HepG2 (cell line): ENCODE data around the gene TAT. TPM values are rescaled to one million over a fixed set of nuclear protein-coding genes. Genes with fewer than 3 reads are reported as not detected.

Experiments
- AGO1 ChIP-seq: fragments of 200-400 bp; formaldehyde crosslinking; IDR thresholded peaks from 2 replicates; pipeline ENCODE4 v1.6.1; 2017; ENCODE audit warnings: mild to moderate bottlenecking, low read depth, low read length, moderate library complexity; ENCODE audit not compliant: poor library complexity, severe bottlenecking
- NCOA1 ChIP-seq: sonication (generic); formaldehyde crosslinking; IDR thresholded peaks from 2 replicates; pipeline ENCODE4 v1.9.0; 2021; ENCODE audit warnings: missing genetic modification reagents
- RNF2 ChIP-seq: fragments of 450-650 bp; conservative IDR thresholded peaks from 2 replicates; pipeline ENCODE4 v1.6.1; 2016; ENCODE audit warnings: low read depth
- WIZ ChIP-seq: sonication (generic); formaldehyde crosslinking; IDR thresholded peaks from 2 replicates; pipeline ENCODE4 v1.5.1; 2020; ENCODE audit warnings: mild to moderate bottlenecking, missing genetic modification reagents
- ZNF333 ChIP-seq: sonication (generic); formaldehyde crosslinking; IDR thresholded peaks from 2 replicates; pipeline ENCODE4 v1.4.0; 2020; ENCODE audit warnings: mild to moderate bottlenecking, missing genetic modification reagents, borderline replicate concordance
- ZNF343 ChIP-seq: sonication (generic); formaldehyde crosslinking; IDR thresholded peaks from 2 replicates; pipeline ENCODE4 v1.4.0; 2020; ENCODE audit warnings: mild to moderate bottlenecking, missing genetic modification reagents
- ZNF446 ChIP-seq: sonication (generic); formaldehyde crosslinking; IDR thresholded peaks from 2 replicates; pipeline ENCODE4 v1.5.0; 2020; ENCODE audit warnings: mild to moderate bottlenecking, missing genetic modification reagents
- ZNF549 ChIP-seq: sonication (generic); formaldehyde crosslinking; IDR thresholded peaks from 2 replicates; pipeline ENCODE4 v1.5.0; 2020; ENCODE audit warnings: missing genetic modification reagents
- ZNF766 ChIP-seq: sonication (generic); formaldehyde crosslinking; IDR thresholded peaks from 2 replicates; pipeline ENCODE4 v1.5.0; 2020; ENCODE audit warnings: missing genetic modification reagents, borderline replicate concordance
- polyA plus RNA-seq, 8 experiments: library from polyadenylated mRNA; depleted of rRNA in 3 of 8; stranded (reverse) in 7 of 8; unstranded in 1 of 8; fragments of >200 nt; fragmentation: Illumina TruSeq in 4 of 8; extraction: Trizol in 4 of 8; gene quantifications; 2 replicates each; pipeline versions ENCODE4 v1.2.1 to v1.2.3, GENCODE V29; 2011 to 2016; ENCODE audit warnings: low read depth in 4 of 8, missing spikeins in 1 of 8, mixed read lengths in 1 of 8; ENCODE audit not compliant: insufficient read depth in 1 of 8
- total RNA-seq, 5 experiments: library from RNA; depleted of rRNA; stranded (reverse); fragments of >200 nt; fragmentation: Illumina TruSeq; extraction: Trizol; gene quantifications; 2 replicates each; pipeline ENCODE4 v1.2.3, GENCODE V29; 2016; ENCODE audit warnings: low read depth in 1 of 5
- TF ChIP-seq, protein P1 (sequence below): sonication (generic); formaldehyde crosslinking; IDR thresholded peaks from 2 replicates; pipeline ENCODE4 v1.5.1; 2020; ENCODE audit warnings: mild to moderate bottlenecking, missing genetic modification reagents, moderate library complexity
- TF ChIP-seq, protein P2 (sequence below): IDR thresholded peaks from 2 replicates; pipeline ENCODE4 v1.6.1; 2016; ENCODE audit warnings: low read depth, missing genetic modification reagents, missing compliant biosample characterization
- TF ChIP-seq, protein P3 (sequence below): IDR thresholded peaks from 2 replicates; pipeline ENCODE4 v1.6.1; 2016; ENCODE audit warnings: missing genetic modification reagents, missing compliant biosample characterization
- TF ChIP-seq, protein P4 (sequence below): sonication (generic); formaldehyde crosslinking; IDR thresholded peaks from 2 replicates; pipeline ENCODE4 v1.9.0; 2021; ENCODE audit warnings: missing genetic modification reagents, mild to moderate bottlenecking, borderline replicate concordance

Gene TAT
- total and polyA plus RNA-seq, 2 of the 13 experiments (the other 11 are each of a cell fraction or from before 2014, with no cell fraction given), result 1.6 to 5.8 TPM

DNA sequence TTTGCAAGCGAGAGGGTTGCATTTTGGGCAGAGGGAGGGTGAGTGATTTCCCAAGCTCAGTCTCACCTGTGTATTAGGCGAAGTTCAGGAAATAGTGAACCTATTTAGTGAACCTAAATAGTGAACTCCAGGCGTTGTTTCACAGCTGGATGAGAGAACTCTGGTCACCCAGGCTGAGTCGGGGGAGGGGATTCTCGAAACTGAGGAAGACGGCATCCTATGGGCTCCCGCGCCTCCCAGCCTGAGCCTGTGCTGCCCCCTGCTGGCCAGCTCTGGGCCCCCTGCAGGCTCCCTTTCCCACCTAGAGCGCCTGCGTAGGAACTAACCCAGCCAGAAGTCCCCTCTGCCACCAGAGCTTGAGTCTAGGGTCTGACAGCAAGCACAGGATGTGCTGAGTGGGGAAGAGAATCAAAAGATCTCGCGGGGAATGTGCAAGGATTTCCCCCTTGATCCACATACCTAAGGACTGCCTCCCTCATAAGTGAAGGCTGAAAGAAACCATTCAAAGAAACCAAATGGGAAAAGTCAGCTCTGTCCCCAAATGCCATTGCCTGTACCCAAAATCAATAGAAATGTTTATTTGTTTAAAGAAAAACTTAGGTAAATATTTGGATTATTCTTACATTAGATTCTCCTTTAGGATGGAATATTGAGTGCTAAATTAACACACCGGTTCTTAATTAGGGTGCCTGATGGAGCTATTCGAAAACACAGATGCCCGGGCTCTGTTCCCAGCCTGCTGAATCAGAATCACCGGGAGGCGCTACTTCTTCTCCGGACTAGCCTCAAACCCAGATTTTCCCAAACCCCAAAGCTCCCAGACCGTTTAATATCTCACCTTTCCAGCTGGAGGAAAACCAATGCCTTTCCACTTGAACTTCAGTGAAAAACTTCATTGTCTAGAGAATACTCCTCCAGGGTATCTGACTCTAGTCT is 34.3 kb upstream of the TAT start (continued):
- TF ChIP-seq, protein P1, sequence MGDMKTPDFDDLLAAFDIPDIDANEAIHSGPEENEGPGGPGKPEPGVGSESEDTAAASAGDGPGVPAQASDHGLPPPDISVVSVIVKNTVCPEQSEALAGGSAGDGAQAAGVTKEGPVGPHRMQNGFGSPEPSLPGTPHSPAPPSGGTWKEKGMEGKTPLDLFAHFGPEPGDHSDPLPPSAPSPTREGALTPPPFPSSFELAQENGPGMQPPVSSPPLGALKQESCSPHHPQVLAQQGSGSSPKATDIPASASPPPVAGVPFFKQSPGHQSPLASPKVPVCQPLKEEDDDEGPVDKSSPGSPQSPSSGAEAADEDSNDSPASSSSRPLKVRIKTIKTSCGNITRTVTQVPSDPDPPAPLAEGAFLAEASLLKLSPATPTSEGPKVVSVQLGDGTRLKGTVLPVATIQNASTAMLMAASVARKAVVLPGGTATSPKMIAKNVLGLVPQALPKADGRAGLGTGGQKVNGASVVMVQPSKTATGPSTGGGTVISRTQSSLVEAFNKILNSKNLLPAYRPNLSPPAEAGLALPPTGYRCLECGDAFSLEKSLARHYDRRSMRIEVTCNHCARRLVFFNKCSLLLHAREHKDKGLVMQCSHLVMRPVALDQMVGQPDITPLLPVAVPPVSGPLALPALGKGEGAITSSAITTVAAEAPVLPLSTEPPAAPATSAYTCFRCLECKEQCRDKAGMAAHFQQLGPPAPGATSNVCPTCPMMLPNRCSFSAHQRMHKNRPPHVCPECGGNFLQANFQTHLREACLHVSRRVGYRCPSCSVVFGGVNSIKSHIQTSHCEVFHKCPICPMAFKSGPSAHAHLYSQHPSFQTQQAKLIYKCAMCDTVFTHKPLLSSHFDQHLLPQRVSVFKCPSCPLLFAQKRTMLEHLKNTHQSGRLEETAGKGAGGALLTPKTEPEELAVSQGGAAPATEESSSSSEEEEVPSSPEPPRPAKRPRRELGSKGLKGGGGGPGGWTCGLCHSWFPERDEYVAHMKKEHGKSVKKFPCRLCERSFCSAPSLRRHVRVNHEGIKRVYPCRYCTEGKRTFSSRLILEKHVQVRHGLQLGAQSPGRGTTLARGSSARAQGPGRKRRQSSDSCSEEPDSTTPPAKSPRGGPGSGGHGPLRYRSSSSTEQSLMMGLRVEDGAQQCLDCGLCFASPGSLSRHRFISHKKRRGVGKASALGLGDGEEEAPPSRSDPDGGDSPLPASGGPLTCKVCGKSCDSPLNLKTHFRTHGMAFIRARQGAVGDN, result peak; percentile 82
- TF ChIP-seq WIZ (CRISPR knock-in tag) (no peak), ZNF343 (CRISPR knock-in tag) (no peak), ZNF333 (CRISPR knock-in tag) (0 out of 2 replicates have a peak, but pooled peaks have one; percentile 35), RNF2 (no peak), ZNF446 (CRISPR knock-in tag) (no peak), NCOA1 (CRISPR knock-in tag) (no peak), ZNF766 (CRISPR knock-in tag) (peak; percentile 58; the same call in 1 of the 2 replicates), ZNF549 (CRISPR knock-in tag) (no peak), AGO1 (no peak)
- TF ChIP-seq, protein P2, sequence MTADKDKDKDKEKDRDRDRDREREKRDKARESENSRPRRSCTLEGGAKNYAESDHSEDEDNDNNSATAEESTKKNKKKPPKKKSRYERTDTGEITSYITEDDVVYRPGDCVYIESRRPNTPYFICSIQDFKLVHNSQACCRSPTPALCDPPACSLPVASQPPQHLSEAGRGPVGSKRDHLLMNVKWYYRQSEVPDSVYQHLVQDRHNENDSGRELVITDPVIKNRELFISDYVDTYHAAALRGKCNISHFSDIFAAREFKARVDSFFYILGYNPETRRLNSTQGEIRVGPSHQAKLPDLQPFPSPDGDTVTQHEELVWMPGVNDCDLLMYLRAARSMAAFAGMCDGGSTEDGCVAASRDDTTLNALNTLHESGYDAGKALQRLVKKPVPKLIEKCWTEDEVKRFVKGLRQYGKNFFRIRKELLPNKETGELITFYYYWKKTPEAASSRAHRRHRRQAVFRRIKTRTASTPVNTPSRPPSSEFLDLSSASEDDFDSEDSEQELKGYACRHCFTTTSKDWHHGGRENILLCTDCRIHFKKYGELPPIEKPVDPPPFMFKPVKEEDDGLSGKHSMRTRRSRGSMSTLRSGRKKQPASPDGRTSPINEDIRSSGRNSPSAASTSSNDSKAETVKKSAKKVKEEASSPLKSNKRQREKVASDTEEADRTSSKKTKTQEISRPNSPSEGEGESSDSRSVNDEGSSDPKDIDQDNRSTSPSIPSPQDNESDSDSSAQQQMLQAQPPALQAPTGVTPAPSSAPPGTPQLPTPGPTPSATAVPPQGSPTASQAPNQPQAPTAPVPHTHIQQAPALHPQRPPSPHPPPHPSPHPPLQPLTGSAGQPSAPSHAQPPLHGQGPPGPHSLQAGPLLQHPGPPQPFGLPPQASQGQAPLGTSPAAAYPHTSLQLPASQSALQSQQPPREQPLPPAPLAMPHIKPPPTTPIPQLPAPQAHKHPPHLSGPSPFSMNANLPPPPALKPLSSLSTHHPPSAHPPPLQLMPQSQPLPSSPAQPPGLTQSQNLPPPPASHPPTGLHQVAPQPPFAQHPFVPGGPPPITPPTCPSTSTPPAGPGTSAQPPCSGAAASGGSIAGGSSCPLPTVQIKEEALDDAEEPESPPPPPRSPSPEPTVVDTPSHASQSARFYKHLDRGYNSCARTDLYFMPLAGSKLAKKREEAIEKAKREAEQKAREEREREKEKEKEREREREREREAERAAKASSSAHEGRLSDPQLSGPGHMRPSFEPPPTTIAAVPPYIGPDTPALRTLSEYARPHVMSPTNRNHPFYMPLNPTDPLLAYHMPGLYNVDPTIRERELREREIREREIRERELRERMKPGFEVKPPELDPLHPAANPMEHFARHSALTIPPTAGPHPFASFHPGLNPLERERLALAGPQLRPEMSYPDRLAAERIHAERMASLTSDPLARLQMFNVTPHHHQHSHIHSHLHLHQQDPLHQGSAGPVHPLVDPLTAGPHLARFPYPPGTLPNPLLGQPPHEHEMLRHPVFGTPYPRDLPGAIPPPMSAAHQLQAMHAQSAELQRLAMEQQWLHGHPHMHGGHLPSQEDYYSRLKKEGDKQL, result no peak
- TF ChIP-seq, protein P3, sequence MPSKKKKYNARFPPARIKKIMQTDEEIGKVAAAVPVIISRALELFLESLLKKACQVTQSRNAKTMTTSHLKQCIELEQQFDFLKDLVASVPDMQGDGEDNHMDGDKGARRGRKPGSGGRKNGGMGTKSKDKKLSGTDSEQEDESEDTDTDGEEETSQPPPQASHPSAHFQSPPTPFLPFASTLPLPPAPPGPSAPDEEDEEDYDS (CRISPR knock-in tag), result no peak; the same call in none of the 2 replicates
- TF ChIP-seq, protein P4, sequence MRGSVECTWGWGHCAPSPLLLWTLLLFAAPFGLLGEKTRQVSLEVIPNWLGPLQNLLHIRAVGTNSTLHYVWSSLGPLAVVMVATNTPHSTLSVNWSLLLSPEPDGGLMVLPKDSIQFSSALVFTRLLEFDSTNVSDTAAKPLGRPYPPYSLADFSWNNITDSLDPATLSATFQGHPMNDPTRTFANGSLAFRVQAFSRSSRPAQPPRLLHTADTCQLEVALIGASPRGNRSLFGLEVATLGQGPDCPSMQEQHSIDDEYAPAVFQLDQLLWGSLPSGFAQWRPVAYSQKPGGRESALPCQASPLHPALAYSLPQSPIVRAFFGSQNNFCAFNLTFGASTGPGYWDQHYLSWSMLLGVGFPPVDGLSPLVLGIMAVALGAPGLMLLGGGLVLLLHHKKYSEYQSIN, result no peak
